GM18861 (cell line): Measurements from ENCODE around the gene CTNNA2.

Source experiments
- ATAC-seq: cut with Tn5 transposase; IDR thresholded peaks from one replicate; pipeline ENCODE4 v1.9.1; 2021; ENCODE audit not compliant: unreplicated experiment

Gene CTNNA2

GRCh38 chr2:79849241-79849640 lies 336.4 kb downstream of the CTNNA2 start:
- ATAC-seq = no peak

- no peak for ATAC-seq
Measured at GRCh38 chr2:79849949-79850348, 337.1 kb downstream of the CTNNA2 start.

DNA sequence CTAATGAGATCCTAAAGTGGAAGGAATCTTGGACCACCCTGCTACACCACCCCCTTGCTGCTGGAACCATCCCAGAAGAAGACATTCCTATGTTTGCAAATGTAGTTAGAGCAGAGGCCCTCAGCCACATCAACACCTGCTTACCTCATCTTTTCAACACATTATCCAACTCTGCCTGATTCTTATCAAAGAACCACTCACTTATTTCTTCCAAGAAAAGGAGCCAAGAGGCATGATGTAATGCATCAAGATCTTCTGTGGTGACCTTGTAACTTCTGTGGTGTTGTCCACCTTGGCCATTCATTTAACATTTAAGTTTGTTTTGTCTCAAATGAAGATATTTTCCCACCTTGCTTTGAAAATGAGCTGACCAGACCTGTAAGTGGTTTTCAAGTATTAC lies 338.1 kb downstream of the CTNNA2 start:
- no peak for ATAC-seq

- ATAC-seq = no peak
Measured at GRCh38 chr2:79855264-79856006, 342.6 kb downstream of the CTNNA2 start.

DNA sequence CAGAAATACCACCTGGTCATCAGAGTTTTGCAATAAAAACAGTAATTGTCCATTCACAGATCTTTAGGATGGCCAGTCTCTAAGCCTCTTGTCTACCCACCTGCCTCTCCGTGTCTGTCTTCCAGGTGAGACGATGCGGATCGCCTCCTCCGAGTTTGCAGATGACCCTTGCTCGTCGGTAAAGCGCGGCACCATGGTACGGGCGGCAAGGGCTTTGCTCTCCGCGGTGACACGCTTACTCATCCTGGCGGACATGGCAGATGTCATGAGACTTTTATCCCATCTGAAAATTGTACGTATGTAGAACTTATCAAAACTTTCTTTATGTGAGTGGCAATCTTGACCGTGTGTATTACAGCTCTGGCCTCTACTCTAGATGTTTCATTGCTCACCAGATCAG lies 345.0 kb downstream of the CTNNA2 start:
- no peak for ATAC-seq

- ATAC-seq = no peak
Measured at GRCh38 chr2:79860228-79861058, 347.6 kb downstream of the CTNNA2 start.

DNA sequence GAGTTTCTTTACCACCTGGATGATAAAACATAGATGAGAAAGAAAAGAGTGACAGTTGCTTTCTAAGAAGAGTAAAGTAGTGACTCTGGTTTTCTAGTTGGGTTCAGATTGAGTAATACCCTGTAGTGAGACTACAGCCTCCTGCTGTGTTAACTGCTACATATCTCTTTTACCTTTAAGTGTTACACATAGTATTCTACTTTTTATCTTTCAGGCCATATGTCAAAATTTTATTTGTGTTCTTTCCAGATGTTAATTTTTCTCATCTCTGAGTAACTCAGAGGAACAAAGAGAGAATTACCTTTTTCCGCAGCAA lies 348.2 kb downstream of the CTNNA2 start:
- ATAC-seq = no peak

GRCh38 chr2:79862756-79863155 lies 349.9 kb downstream of the CTNNA2 start:
- no peak for ATAC-seq

DNA sequence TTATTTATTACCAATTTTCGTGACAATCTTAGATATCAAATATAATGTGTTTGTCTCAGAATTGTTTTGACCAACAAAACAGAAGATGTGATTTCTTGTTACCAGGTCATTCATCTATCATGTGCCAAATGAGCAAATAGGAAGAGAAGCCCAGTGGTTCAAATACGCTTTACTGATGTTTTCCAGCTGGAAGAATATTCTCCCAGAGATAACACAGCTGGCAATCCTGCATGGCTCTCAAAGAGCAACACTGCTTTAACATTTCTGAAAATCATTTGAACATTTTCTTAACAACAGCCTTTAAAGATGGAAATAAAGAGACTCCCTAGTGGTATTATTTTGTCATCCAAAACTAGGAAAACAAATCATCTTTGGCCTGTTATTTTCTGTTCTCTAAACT lies 359.8 kb downstream of the CTNNA2 start:
- ATAC-seq = no peak

DNA sequence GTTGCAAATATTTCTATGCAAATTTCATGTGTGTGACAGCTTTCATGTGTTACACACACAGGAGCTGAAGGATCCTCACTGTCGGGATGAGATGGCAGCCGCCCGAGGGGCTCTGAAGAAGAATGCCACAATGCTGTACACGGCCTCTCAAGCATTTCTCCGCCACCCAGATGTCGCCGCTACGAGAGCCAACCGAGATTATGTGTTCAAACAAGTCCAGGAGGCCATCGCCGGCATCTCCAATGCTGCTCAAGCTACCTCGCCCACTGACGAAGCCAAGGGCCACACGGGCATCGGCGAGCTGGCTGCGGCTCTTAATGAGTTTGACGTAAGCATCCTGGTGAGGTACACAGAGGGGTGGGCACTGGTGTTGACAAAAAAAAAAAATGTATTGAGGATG lies 361.2 kb downstream of the CTNNA2 start:
- ATAC-seq = no peak

DNA sequence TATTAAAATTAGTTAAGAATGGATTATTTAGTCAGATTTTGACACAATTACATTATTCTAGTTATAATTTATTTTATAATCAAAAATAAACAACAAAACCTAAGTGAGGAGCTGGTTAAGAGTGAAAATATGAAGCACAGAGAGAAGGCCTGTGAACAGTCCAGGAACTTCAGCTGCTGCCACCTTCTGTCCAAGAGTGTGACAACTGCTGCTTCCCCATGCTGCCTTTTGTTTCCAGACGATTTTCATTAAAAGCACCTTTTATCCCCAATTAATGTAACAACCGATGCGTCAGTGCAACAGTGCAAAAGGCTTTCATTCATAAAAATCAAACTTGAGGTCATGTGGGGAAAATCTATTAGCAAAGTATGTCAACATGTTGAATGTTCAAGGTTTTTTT lies 363.6 kb downstream of the CTNNA2 start:
- no peak for ATAC-seq

GRCh38 chr2:79882548-79882947 lies 369.7 kb downstream of the CTNNA2 start:
- ATAC-seq = no peak

DNA sequence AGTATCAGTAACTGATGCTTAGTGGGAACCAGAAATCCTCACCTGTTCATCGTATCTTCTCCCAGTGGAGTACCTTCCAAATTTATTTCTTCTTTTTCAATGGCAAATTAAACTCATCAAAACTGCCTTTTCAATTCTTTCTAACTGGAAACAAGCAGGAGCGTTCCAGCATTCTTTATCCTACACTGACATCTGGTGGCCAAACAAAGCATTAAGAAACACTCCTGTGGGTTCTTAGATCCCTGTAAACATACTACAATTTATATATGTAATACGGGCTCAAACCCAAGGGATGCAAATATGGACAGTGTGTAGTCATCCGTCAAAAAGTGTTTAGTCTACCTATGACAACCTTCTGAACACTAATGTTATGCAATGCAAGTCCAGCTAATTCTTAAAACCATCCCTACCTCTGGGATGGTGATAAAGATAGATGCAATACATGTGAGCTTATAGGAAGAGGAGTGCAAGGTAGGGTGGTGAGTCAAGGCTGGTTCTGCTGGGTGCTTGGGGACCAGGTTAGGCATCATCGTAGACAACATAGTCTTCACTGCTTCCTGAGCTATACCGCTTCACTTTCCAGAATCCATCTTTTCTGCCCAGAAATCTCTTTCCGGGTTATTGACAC lies 375.0 kb downstream of the CTNNA2 start:
- no peak for ATAC-seq

DNA sequence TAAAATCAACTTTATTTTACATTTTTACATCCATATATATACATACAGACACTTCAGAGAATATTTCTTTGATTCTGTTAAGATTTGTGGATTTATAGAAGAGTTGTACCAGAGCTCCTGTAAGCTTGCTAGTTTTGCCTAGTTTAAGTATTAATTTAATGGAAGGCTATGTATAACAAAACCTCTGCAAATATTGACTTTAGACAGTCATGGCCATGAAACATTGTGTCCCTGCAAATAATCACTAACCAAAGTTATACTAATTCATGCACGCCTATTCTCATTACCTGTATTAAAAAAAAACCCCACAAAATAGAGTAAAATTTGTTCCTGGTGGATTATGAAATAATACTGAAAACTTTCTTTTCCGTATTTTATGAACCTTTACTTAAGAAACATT lies 379.3 kb downstream of the CTNNA2 start:
- no peak for ATAC-seq

DNA sequence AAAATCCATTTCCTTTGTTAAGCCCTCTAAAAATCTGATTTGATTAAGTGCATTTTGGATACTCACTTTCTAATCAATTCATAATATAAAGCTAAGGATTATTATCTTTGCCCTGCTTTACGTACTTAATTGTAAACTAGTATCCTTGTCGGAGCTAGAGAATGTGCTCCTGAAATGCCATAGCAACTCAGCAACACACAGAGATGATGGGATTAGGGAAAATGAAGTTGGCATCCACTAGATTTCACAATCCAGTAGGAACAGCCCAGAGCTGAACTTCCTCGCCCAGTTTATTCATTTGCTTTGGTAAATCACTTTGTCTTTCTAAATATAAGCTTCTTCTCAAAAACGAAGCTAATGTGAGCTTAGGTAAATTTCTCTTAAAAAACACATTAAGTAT lies 386.3 kb downstream of the CTNNA2 start:
- ATAC-seq = no peak

GRCh38 chr2:79901161-79901560 lies 388.3 kb downstream of the CTNNA2 start:
- no peak for ATAC-seq

DNA sequence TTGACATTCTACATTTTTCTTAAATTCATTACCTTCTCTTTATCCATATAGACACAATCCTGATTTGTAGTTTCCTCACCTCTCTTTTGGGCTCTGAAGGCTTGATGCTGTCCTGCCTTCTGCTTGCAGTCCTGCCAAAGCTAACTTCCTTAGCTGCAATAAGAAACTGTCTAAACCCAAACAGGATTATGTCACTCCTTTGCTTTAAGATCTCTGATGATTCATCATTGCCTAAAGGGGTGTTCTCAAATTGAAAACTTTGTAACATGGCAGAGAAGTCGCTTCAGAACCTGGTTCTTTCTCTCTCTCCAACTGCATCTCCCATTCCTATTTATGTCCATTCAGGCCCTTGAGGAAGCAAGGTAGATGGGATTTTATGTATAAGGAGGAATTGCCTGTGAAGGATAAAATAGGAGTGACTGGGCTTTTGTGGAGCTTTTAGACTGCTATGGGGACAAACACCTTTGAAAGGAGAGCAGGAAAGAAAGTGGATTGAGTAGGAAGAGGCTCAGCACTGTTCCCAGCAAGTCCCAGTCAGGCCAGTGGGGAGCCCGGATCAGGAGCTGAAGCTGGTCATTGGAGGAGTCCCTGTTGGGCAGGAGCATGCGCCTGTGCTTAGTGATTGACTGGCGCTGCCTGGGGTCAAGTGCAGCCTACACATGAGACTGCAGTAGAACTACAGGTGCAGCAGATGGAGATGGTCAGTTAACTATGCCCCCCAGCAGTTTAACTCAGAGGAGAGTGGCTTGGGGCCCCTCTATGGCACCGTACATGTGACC lies 390.6 kb downstream of the CTNNA2 start:
- no peak for ATAC-seq

DNA sequence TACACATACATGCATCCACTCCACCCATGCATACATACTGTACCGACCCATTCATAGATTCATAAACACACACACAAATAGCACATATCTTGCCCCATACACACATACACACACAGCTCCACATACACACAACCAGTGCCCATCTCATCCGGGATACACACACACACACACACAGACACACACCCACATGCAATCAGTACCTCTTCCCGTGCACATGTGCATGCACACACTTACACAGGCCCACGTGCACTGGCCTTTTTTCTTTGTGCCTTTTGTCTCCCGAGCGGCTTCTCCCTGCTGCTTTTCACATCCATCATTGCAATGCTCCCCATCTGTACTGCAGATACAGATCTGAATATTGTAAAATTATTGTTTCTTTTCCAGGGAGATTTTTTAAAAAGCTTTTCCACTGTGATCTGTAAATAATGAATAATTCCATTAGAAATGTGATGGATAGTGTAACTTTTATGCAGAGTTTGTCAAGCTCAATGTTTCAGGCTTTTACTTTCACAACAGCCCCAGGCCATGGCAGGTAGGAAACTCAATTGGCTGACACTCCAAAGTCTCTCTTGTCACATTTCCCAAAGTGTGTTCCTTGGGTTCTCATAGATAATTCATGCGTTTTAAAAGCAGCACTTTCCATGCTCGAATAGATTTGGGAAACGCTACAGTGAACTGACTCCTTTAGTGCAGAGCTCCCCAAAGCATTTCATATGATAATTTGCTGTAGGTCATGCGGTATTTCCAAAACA lies 393.5 kb downstream of the CTNNA2 start:
- no peak for ATAC-seq

DNA sequence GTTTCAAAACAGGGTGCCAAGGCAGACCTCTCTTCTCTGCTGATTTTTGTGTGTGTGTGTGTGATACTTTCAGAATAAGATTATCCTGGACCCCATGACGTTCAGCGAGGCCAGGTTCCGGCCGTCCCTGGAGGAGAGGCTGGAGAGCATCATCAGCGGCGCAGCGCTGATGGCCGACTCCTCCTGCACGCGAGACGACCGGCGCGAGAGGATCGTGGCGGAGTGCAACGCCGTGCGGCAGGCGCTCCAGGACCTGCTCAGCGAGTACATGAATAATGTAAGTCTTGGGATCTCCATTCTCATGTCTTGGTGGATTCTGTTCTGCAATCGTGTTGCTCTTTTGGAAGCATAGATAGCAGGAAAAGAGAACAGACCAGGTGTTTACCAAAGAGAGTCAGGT lies 396.7 kb downstream of the CTNNA2 start:
- no peak for ATAC-seq

DNA sequence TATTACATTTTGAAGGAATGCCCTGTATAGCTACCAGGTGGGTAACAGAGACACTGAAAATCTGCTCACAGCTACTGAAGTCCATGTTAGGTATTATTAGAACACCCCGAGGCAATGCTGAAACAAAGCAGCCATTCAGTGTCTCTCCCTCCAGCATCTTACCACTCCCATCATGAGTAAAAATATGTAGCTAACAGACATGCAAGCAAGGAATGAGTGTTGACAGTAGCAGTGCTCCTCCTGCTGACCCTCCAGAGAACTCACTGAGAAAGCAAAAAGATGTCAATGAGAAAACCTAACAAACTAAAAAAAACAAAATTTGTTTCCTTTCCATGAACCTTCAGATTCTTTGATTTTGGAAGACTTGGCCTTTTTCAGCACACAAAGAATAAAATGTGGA lies 397.8 kb downstream of the CTNNA2 start:
- ATAC-seq = no peak

DNA sequence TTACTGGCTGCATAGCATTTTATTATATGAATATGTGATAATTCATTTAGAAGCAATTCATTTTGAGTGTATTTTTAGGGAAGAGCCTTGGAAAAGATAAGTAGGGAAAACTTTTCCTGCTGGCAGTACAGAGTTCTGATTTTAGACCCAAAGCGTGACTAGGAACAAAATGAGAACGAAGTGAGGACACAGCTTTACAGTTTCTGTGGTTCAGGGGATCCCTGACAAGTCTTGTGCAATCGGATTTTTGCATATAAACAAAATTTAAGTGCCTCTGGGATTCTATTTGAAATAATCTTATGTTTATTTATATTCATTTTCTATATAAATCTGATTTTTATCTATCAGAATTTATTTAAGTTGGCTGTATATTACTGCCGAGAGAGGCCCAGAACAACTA lies 402.6 kb downstream of the CTNNA2 start:
- ATAC-seq = no peak
